ENCODE data around the gene CXCL8. TPM values are rescaled to one million over a fixed set of nuclear protein-coding genes. Genes with fewer than 3 reads are reported as not detected.

The CXCL8 gene
- total and polyA plus RNA-seq, 10 donors: 0.28 to 28.4 (median 0.77) TPM

DNA sequence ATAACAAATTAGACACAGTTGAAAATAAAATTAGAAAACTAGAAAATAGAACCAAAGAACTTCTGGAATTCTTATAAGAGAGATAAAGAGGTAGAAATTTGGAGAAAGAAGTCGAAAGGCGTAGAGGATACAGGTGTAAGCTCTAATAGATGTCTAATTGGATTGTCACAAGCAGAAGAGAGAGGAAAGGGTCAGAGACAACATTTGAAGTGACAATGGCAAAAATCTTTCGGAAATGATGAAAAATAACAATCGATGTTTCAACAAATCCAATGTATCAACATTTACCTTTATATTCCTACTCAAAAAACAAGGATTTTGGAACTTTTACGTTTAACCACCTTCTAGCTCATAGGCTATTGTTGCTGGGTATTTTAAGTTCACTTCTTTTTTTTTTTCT, 3.8 kb downstream of the CXCL8 start:
- no peak for DNase-seq
- Histone ChIP-seq H3K9me3 (no peaks in the 10 kb centered on the region), H3K4me1 (peaks cover 0 to 16% (median 6%) of the 10 kb centered on the region in 6 donors), H3K36me3 (no peaks in the 10 kb centered on the region), H3K27ac (no peak overlapping the region), H3K27me3 (replicated peaks in 1 of 7) (peaks cover 0 to 7% (median 0%) of the 10 kb centered on the region in 7 donors), H3K4me3 (no peak overlapping the region)
- 72 to 87% (median 81%) methylated on average over 5 of the region's 5 CpGs for WGBS, 5 donors
- intact Hi-C loops (cut with DNase I; ENCODE audit: low total_unique reads): no loop called here
- TF ChIP-seq, protein P1, sequence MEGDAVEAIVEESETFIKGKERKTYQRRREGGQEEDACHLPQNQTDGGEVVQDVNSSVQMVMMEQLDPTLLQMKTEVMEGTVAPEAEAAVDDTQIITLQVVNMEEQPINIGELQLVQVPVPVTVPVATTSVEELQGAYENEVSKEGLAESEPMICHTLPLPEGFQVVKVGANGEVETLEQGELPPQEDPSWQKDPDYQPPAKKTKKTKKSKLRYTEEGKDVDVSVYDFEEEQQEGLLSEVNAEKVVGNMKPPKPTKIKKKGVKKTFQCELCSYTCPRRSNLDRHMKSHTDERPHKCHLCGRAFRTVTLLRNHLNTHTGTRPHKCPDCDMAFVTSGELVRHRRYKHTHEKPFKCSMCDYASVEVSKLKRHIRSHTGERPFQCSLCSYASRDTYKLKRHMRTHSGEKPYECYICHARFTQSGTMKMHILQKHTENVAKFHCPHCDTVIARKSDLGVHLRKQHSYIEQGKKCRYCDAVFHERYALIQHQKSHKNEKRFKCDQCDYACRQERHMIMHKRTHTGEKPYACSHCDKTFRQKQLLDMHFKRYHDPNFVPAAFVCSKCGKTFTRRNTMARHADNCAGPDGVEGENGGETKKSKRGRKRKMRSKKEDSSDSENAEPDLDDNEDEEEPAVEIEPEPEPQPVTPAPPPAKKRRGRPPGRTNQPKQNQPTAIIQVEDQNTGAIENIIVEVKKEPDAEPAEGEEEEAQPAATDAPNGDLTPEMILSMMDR (IDR thresholded peaks at IDR 0.05 in 8 of 11, conservative IDR thresholded peaks at IDR 0.05 in 3 of 11): no peak
- TF ChIP-seq POLR2AphosphoS5 (IDR thresholded peaks at IDR 0.05): no peak
- TF ChIP-seq POLR2A (IDR thresholded peaks at IDR 0.05): no peak

DNA sequence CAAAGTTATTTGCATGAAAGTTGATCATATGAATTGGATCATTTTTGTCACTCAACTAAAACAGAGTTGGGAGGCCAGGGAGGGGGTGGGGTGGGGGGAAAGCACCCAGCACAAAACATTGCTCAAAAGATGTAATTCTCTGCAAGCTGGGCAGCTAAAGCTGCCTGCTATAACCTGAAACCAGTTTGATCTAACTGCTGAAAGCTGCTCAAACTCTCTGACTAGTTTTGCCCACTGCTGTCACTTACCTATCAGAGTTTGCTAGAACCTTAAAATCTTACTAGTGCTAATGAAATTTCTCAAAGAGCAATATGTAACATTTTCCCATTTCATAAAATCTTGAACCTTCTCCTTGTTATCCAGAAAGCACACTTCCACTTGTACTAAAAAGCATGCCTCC, 10.4 kb downstream of the CXCL8 start:
- H3K4me3 ChIP-seq: no peak overlapping the region
- intact Hi-C loops (cut with DNase I; ENCODE audit: low total_unique reads): no loop called here
- no peaks in the 10 kb centered on the region for H3K36me3 ChIP-seq
- no peaks in the 10 kb centered on the region for H3K4me1 ChIP-seq
- peaks cover 0 to 7% (median 0%) of the 10 kb centered on the region in 7 donors for H3K27me3 ChIP-seq (replicated peaks in 1 of 7)
- H3K27ac ChIP-seq: no peak overlapping the region
- TF ChIP-seq POLR2AphosphoS5 (IDR thresholded peaks at IDR 0.05) (no peak), POLR2A (IDR thresholded peaks at IDR 0.05) (no peak)
- TF ChIP-seq, protein P1 (IDR thresholded peaks at IDR 0.05 in 8 of 11, conservative IDR thresholded peaks at IDR 0.05 in 3 of 11): no peak
- H3K9me3 ChIP-seq: no peaks in the 10 kb centered on the region
- DNase-seq: no peak

DNA sequence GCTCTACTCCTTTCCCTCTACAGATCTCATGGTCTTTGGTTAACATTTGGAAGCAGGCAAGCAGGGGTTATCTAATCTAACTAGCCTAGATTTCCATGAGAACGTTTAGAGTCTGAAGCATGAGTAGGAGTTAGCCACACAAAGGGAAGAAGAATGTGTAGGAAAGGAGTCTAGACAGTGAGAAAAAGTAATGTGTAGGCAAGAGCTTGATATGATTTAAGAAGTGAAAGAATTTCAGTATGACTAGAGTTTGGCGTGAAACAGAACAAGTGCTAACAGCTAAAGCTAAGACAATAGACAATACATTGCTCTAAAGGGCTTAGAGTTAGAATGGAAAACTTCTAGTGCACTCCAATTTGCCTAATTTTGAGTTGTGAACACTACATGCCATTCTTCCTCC, 10.8 kb downstream of the CXCL8 start:
- H3K36me3 ChIP-seq: no peaks in the 10 kb centered on the region
- TF ChIP-seq POLR2A (IDR thresholded peaks at IDR 0.05) (no peak), POLR2AphosphoS5 (IDR thresholded peaks at IDR 0.05) (no peak)
- TF ChIP-seq, protein P1 (IDR thresholded peaks at IDR 0.05 in 8 of 11, conservative IDR thresholded peaks at IDR 0.05 in 3 of 11): no peak
- no peaks in the 10 kb centered on the region for H3K9me3 ChIP-seq
- peaks cover 0 to 7% (median 0%) of the 10 kb centered on the region in 7 donors for H3K27me3 ChIP-seq (replicated peaks in 1 of 7)
- 41 to 57% (median 53%) methylated on average over 2 of the region's 2 CpGs for WGBS, 5 donors
- no peak overlapping the region for H3K27ac ChIP-seq
- no peak overlapping the region for H3K4me3 ChIP-seq
- no peak for DNase-seq
- no peaks in the 10 kb centered on the region for H3K4me1 ChIP-seq
- intact Hi-C loops (cut with DNase I; ENCODE audit: low total_unique reads): no loop called here

DNA sequence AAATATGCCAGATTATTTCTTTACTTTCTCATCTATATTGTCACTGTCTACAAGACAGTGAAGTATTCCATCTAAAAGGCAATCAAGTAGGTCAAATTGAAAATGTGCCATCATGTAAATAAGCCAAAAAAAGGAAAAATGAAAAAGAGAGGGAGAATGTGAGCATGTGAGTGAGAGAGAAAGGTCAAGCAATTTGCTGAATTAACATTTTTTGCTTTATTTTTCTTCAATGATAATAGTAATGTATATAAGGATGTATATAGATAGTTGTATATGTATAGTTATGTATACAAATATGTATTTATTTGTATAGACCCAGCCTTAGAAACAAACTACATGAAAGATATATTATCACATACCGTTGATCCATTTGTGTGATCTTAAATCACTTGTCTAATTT, 11.5 kb downstream of the CXCL8 start:
- no peaks in the 10 kb centered on the region for H3K36me3 ChIP-seq
- no peak for TF ChIP-seq POLR2AphosphoS5 (IDR thresholded peaks at IDR 0.05)
- no peak for TF ChIP-seq POLR2A (IDR thresholded peaks at IDR 0.05)
- TF ChIP-seq, protein P1 (IDR thresholded peaks at IDR 0.05 in 8 of 11, conservative IDR thresholded peaks at IDR 0.05 in 3 of 11): no peak
- no peak overlapping the region for H3K4me3 ChIP-seq
- no peak overlapping the region for H3K27ac ChIP-seq
- intact Hi-C loops (cut with DNase I; ENCODE audit: low total_unique reads): no loop called here
- WGBS, 5 donors: 87 to 96% (median 93%) methylated on average over 1 of the region's 1 CpG
- no peak for DNase-seq
- no peaks in the 10 kb centered on the region for H3K4me1 ChIP-seq
- no peaks in the 10 kb centered on the region for H3K9me3 ChIP-seq
- H3K27me3 ChIP-seq (replicated peaks in 1 of 7): peaks cover 0 to 7% (median 0%) of the 10 kb centered on the region in 7 donors

All from spleen (tissue), 11 donors.